WERI-Rb-1 (cell line): ENCODE data around the gene DACH1.

ENCODE experiments used
- DNase-seq: peaks from one replicate; pipeline ENCODE4 v3.0.0-alpha.2; 2020
- H3K27ac ChIP-seq: fragments of 250-450 bp; sonication (Bioruptor Pico); 2 replicates; pipeline ENCODE4 v1.5.1; 2020; ENCODE audit warnings: mild to moderate bottlenecking, moderate library complexity
- H3K27me3 ChIP-seq: fragments of 250-450 bp; sonication (Bioruptor Pico); 2 replicates; pipeline ENCODE4 v1.5.1; 2021; ENCODE audit warnings: mild to moderate bottlenecking, low read depth, moderate library complexity; ENCODE audit not compliant: insufficient read depth, severe bottlenecking
- H3K36me3 ChIP-seq: fragments of 250-450 bp; sonication (Bioruptor Pico); 2 replicates; pipeline ENCODE4 v1.5.1; 2020; ENCODE audit warnings: mild to moderate bottlenecking, moderate library complexity
- H3K4me3 ChIP-seq: 2 replicates; pipeline ENCODE4 v1.5.1; 2011; ENCODE audit warnings: low read depth, mild to moderate bottlenecking, control low read depth, low read length
- H3K9me3 ChIP-seq: fragments of 250-450 bp; sonication (Bioruptor Pico); 2 replicates; pipeline ENCODE4 v1.5.1; 2021; ENCODE audit warnings: mild to moderate bottlenecking, moderate library complexity; ENCODE audit not compliant: severe bottlenecking
- TF ChIP-seq, protein P1 (sequence below): IDR thresholded peaks from 2 replicates; pipeline ENCODE4 v1.5.1; 2011; ENCODE audit warnings: low read depth, mild to moderate bottlenecking, control low read depth, inconsistent platforms, low read length

Gene DACH1

DNA sequence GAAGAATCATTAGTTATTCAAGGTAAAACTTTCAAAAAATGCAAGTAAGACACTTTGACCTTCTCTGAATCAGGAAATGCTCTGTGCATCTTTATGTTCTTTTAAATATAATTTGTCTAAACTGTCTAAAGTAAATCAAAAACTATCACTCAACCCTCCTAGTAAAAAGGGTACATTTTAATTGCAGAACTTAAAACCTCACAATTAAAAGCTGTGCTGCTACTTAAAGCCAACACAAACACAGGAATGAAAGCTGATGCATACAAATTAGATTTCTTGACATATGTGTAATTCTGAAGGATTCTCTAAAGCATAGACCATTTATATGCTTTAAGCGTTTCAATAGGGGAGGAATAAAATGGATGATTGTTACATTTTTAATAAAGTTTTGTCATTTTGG lies 58.3 kb downstream of the DACH1 start:
- H3K36me3 ChIP-seq, result no peaks in the 10 kb centered on the region; the same call in 1 of the 2 replicates
- no peak overlapping the region for H3K4me3 ChIP-seq
- H3K9me3 ChIP-seq, result no peaks in the 10 kb centered on the region
- no peak for DNase-seq
- no peaks in the 10 kb centered on the region for H3K27me3 ChIP-seq
- TF ChIP-seq, protein P1, sequence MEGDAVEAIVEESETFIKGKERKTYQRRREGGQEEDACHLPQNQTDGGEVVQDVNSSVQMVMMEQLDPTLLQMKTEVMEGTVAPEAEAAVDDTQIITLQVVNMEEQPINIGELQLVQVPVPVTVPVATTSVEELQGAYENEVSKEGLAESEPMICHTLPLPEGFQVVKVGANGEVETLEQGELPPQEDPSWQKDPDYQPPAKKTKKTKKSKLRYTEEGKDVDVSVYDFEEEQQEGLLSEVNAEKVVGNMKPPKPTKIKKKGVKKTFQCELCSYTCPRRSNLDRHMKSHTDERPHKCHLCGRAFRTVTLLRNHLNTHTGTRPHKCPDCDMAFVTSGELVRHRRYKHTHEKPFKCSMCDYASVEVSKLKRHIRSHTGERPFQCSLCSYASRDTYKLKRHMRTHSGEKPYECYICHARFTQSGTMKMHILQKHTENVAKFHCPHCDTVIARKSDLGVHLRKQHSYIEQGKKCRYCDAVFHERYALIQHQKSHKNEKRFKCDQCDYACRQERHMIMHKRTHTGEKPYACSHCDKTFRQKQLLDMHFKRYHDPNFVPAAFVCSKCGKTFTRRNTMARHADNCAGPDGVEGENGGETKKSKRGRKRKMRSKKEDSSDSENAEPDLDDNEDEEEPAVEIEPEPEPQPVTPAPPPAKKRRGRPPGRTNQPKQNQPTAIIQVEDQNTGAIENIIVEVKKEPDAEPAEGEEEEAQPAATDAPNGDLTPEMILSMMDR, result no peak
- H3K27ac ChIP-seq, result no peak overlapping the region

- no peak overlapping the region for H3K4me3 ChIP-seq
- TF ChIP-seq, protein P1, result no peak
- no peak overlapping the region for H3K27ac ChIP-seq
- no peaks in the 10 kb centered on the region for H3K9me3 ChIP-seq
- H3K27me3 ChIP-seq, result no peaks in the 10 kb centered on the region
- no peak for DNase-seq
- H3K36me3 ChIP-seq, result no peaks in the 10 kb centered on the region; the same call in 1 of the 2 replicates
Observed at GRCh38 chr13:71806886-71807285, 60.1 kb downstream of the DACH1 start.

GRCh38 chr13:71803066-71803465 lies 63.9 kb downstream of the DACH1 start:
- H3K36me3 ChIP-seq, result no peaks in the 10 kb centered on the region; the same call in 1 of the 2 replicates
- no peaks in the 10 kb centered on the region for H3K9me3 ChIP-seq
- no peak overlapping the region for H3K4me3 ChIP-seq
- H3K27me3 ChIP-seq, result no peaks in the 10 kb centered on the region
- peak overlapping the region; percentile 84 for H3K27ac ChIP-seq
- DNase-seq, result no peak
- TF ChIP-seq, protein P1, result no peak

DNA sequence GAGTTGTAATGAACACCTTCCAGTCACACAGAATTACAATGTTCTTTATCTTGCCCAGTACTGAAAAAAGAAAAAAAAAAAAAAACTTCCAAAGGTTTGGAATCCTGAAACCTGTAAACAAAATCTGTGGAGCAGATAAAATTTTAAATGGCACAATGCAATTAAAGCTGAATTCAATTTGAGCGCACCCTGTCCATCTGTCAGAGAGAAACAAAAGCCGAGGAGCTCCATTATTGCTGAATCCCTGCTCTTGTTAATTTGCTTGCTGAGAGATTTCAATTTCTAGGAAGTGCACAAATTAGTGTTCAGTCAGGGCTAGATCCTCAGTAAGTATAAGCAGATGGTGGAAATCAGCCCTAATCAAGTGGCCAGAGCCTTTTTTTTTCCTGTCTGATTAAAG lies 65.2 kb downstream of the DACH1 start:
- peak overlapping the region; percentile 29; the same call in 1 of the 2 replicates for H3K4me3 ChIP-seq
- H3K36me3 ChIP-seq, result no peaks in the 10 kb centered on the region; the same call in 1 of the 2 replicates
- TF ChIP-seq, protein P1, result no peak
- peak; percentile 68 for DNase-seq
- peak overlapping the region; percentile 84 for H3K27ac ChIP-seq
- no peaks in the 10 kb centered on the region for H3K27me3 ChIP-seq
- no peaks in the 10 kb centered on the region for H3K9me3 ChIP-seq

GRCh38 chr13:71801165-71801760 lies 65.7 kb downstream of the DACH1 start:
- DNase-seq, result no peak
- Histone ChIP-seq H3K27me3 (no peaks in the 10 kb centered on the region), H3K27ac (peak overlapping the region; percentile 84), H3K9me3 (no peaks in the 10 kb centered on the region), H3K36me3 (no peaks in the 10 kb centered on the region; the same call in 1 of the 2 replicates), H3K4me3 (peak overlapping the region; percentile 29; the same call in 1 of the 2 replicates)
- TF ChIP-seq, protein P1, result no peak

GRCh38 chr13:71799324-71799723 lies 67.7 kb downstream of the DACH1 start:
- no peak for DNase-seq
- H3K9me3 ChIP-seq, result no peaks in the 10 kb centered on the region
- TF ChIP-seq, protein P1, result no peak

More at GRCh38 chr13:71799324-71799723, 67.7 kb downstream of the DACH1 start:
- Histone ChIP-seq H3K36me3 (no peaks in the 10 kb centered on the region; the same call in 1 of the 2 replicates), H3K27me3 (no peaks in the 10 kb centered on the region), H3K4me3 (no peak overlapping the region), H3K27ac (no peak overlapping the region)
